HL-60 (cell line): Measurements from ENCODE around the gene GPNMB.
A peak's percentile ranks its signal among the peaks of the same experiment; 100 is the strongest.

ENCODE experiments used
- DNase-seq, 2 experiments: peaks; one replicate each; pipeline ENCODE4 v3.0.0-alpha.2; 2010 to 2020; ENCODE audit warnings: low read depth in 1 of 2, low spot score in 1 of 2
- H3K27ac ChIP-seq: fragments of 250-450 bp; sonication (Bioruptor Pico); replicated peaks from 2 replicates; pipeline ENCODE4 v1.5.1; 2020; ENCODE audit warnings: mild to moderate bottlenecking, moderate library complexity
- H3K27me3 ChIP-seq: fragments of 250-450 bp; sonication (Bioruptor Pico); 2 replicates; pipeline ENCODE4 v1.5.1; 2021; ENCODE audit warnings: mild to moderate bottlenecking, moderate library complexity; ENCODE audit not compliant: insufficient read depth, poor library complexity, severe bottlenecking
- H3K4me3 ChIP-seq: replicated peaks from 2 replicates; pipeline ENCODE4 v1.5.1; 2011; ENCODE audit warnings: mild to moderate bottlenecking, control low read depth, low read length; ENCODE audit not compliant: insufficient read depth
- CTCF ChIP-seq: IDR thresholded peaks from one replicate; pipeline ENCODE4 v1.5.1; 2011; ENCODE audit warnings: low read length, control low read depth, inconsistent platforms; ENCODE audit not compliant: insufficient read depth
- GABPA ChIP-seq: IDR thresholded peaks from 2 replicates; pipeline ENCODE4 v1.6.1; 2012; ENCODE audit warnings: low read depth
- POLR2AphosphoS5 ChIP-seq: IDR thresholded peaks from 2 replicates; pipeline ENCODE4 v1.6.1; 2012; ENCODE audit warnings: low read depth
- REST ChIP-seq: IDR thresholded peaks from 2 replicates; pipeline ENCODE4 v1.6.1; 2012; ENCODE audit warnings: low read depth; ENCODE audit not compliant: insufficient replicate concordance
- SPI1 ChIP-seq: IDR thresholded peaks from 2 replicates; pipeline ENCODE4 v1.6.1; 2012; ENCODE audit warnings: low read depth, mild to moderate bottlenecking, borderline replicate concordance

GPNMB gene

GRCh38 chr7:23261843-23262452, 15.4 kb downstream of the GPNMB start:
- DNase-seq = peak; percentile 37 to 71
- Histone ChIP-seq H3K27me3 (no peaks in the 10 kb centered on the region), H3K4me3 (no peak overlapping the region), H3K27ac (no peak overlapping the region)
- TF ChIP-seq REST = no peak
- TF ChIP-seq CTCF = peak; percentile 81

- no peak overlapping the region for H3K27ac ChIP-seq
- H3K27me3 ChIP-seq = no peaks in the 10 kb centered on the region
- TF ChIP-seq SPI1 = no peak
- TF ChIP-seq REST = no peak
- no peak for TF ChIP-seq GABPA
- no peak for TF ChIP-seq POLR2AphosphoS5
- no peak for TF ChIP-seq CTCF
- no peak for DNase-seq
- H3K4me3 ChIP-seq = no peak overlapping the region
Measured at GRCh38 chr7:23264916-23265458, 18.4 kb downstream of the GPNMB start.

- no peak for DNase-seq
- no peak overlapping the region for H3K27ac ChIP-seq
- H3K27me3 ChIP-seq = no peaks in the 10 kb centered on the region
- no peak for TF ChIP-seq POLR2AphosphoS5
- no peak for TF ChIP-seq REST
- TF ChIP-seq SPI1 = no peak
- TF ChIP-seq GABPA = no peak
- TF ChIP-seq CTCF = no peak
- no peak overlapping the region for H3K4me3 ChIP-seq
Measured at GRCh38 chr7:23266918-23267317, 20.3 kb downstream of the GPNMB start.
